GM21723 (cell line): ENCODE results near the gene FGF23.

ENCODE experiments used
- ATAC-seq: cut with Tn5 transposase; IDR thresholded peaks from one replicate; pipeline ENCODE4 v1.9.1; 2021; ENCODE audit warnings: mild to moderate bottlenecking, moderate library complexity; ENCODE audit not compliant: unreplicated experiment

The FGF23 gene

GRCh38 chr12:4386801-4387200 lies 7.3 kb upstream of the FGF23 start:
- ATAC-seq: no peak

- ATAC-seq: no peak
Observed at GRCh38 chr12:4383304-4383865, 3.9 kb upstream of the FGF23 start.

GRCh38 chr12:4380332-4380731 lies 820 bp upstream of the FGF23 start:
- ATAC-seq: no peak

- no peak for ATAC-seq
Observed at GRCh38 chr12:4378772-4379171, 740 bp downstream of the FGF23 start.

- no peak for ATAC-seq
Observed at GRCh38 chr12:4375449-4375848, 4.1 kb downstream of the FGF23 start.

- no peak for ATAC-seq
Observed at GRCh38 chr12:4372653-4373052, 6.9 kb downstream of the FGF23 start.

GRCh38 chr12:4370265-4370664 lies 9.2 kb downstream of the FGF23 start:
- ATAC-seq: no peak

GRCh38 chr12:4369548-4369947 lies 10.0 kb downstream of the FGF23 start:
- no peak for ATAC-seq

GRCh38 chr12:4366090-4366489 lies 13.4 kb downstream of the FGF23 start:
- no peak for ATAC-seq

- no peak for ATAC-seq
Observed at GRCh38 chr12:4356041-4356327, 23.5 kb downstream of the FGF23 start.

GRCh38 chr12:4355156-4356040 lies 24.1 kb downstream of the FGF23 start:
- ATAC-seq: no peak

GRCh38 chr12:4353785-4354208 lies 25.7 kb downstream of the FGF23 start:
- ATAC-seq: no peak

GRCh38 chr12:4346931-4347330 lies 32.6 kb downstream of the FGF23 start:
- no peak for ATAC-seq

- ATAC-seq: no peak
Observed at GRCh38 chr12:4331842-4332241, 47.7 kb downstream of the FGF23 start.

GRCh38 chr12:4331221-4331620 lies 48.3 kb downstream of the FGF23 start:
- ATAC-seq: no peak

GRCh38 chr12:4330203-4330602 lies 49.3 kb downstream of the FGF23 start:
- no peak for ATAC-seq

GRCh38 chr12:4327293-4327692 lies 52.2 kb downstream of the FGF23 start:
- no peak for ATAC-seq

GRCh38 chr12:4325966-4326365 lies 53.5 kb downstream of the FGF23 start:
- no peak for ATAC-seq

GRCh38 chr12:4324366-4324765 lies 55.1 kb downstream of the FGF23 start:
- ATAC-seq: no peak

GRCh38 chr12:4323396-4323795 lies 56.1 kb downstream of the FGF23 start:
- ATAC-seq: no peak

- no peak for ATAC-seq
Observed at GRCh38 chr12:4322726-4323125, 56.8 kb downstream of the FGF23 start.

GRCh38 chr12:4320853-4321701 lies 58.4 kb downstream of the FGF23 start, which contains the start of gene TIGAR:
TSS of gene TIGAR (plus strand) at chr12:4321213. CDS start at chr12:4321272, 59 bp downstream.
- peak; percentile 92 for ATAC-seq
